Heart left ventricle (tissue), 16 donors: ENCODE measurements around the gene HNF1A. TPM values are rescaled to one million over a fixed set of nuclear protein-coding genes. Genes with fewer than 3 reads are reported as not detected.

Experiments
- ATAC-seq, 4 donors: fragments of 200-7000 bp; cut with Tn5 transposase; one replicate each; pipeline ENCODE4 v1.9.1; 2020 to 2022; ENCODE audit warnings: moderate library complexity in 4 of 4, mild to moderate bottlenecking in 3 of 4, moderate number of reproducible peaks in 1 of 4
- DNase-seq, 5 donors: peaks; one replicate each; pipeline ENCODE4 v3.0.0-alpha.2; 2020
- H3K27ac ChIP-seq, 12 donors: fragments of 200-600 bp; sonication (generic) in 4 of 12; one replicate each; pipeline versions ENCODE4 v1.5.0 to v1.8.0; 2016 to 2022; ENCODE audit warnings: mild to moderate bottlenecking in 2 of 12
- H3K27me3 ChIP-seq, 9 donors: fragments of 200-600 bp; sonication (generic) in 2 of 9; one replicate each; pipeline versions ENCODE4 v1.5.1 to v1.8.0; 2016 to 2022; ENCODE audit warnings: mild to moderate bottlenecking in 3 of 9
- H3K36me3 ChIP-seq, 9 donors: fragments of 200-600 bp; sonication (generic) in 2 of 9; one replicate each; pipeline versions ENCODE4 v1.5.0 to v1.8.0; 2018 to 2022; ENCODE audit warnings: mild to moderate bottlenecking in 2 of 9
- H3K4me1 ChIP-seq, 12 donors: fragments of 200-600 bp; sonication (generic) in 4 of 12; one replicate each; pipeline versions ENCODE4 v1.5.0 to v1.8.0; 2016 to 2022; ENCODE audit warnings: mild to moderate bottlenecking in 3 of 12
- H3K4me3 ChIP-seq, 12 donors: fragments of 200-600 bp; sonication (generic) in 4 of 12; one replicate each; pipeline versions ENCODE4 v1.5.0 to v1.8.0; 2017 to 2022; ENCODE audit warnings: mild to moderate bottlenecking in 9 of 12, moderate library complexity in 4 of 12
- H3K9me3 ChIP-seq, 12 donors: fragments of 200-600 bp; sonication (generic) in 4 of 12; one replicate each; pipeline versions ENCODE4 v1.5.0 to v1.8.0; 2016 to 2022; ENCODE audit warnings: mild to moderate bottlenecking in 1 of 12
- POLR2A ChIP-seq, 2 donors: fragments of 450-650 bp; IDR thresholded peaks; one replicate each; pipeline ENCODE4 v1.6.1; 2017; ENCODE audit warnings: antibody characterized with exemption in 2 of 2, mild to moderate bottlenecking in 2 of 2, moderate library complexity in 2 of 2
- WGBS, 4 donors: extraction: QIAGEN DNeasy Blood & Tissue Kit in 2 of 4; methylation state at CpG; one replicate each; pipeline versions ENCODE4 v1.1.5 to v1.1.7; 2013 to 2018; 5-methylcytosine and 5-hydroxymethylcytosine counted together
- intact Hi-C, 10 donors: fragments of 100-400 bp; cut with DNase I; formaldehyde crosslinking; loops; one replicate each; pipeline versions ENCODE4 v1.11.1 to v1.14.2; 2022
- polyA plus RNA-seq, 2 donors: library from polyadenylated mRNA; stranded (reverse); fragments of 200-250 nt; gene quantifications; one replicate each; pipeline ENCODE4 v1.2.3, GENCODE V29; 2013
- total RNA-seq, 9 donors: library from RNA; depleted of rRNA in 2 of 9; stranded (reverse); fragments of >200 nt in 2 of 9; fragmentation: NEBNext Ultra II Directional in 3 of 9; extraction: Animal tissue kit (Norgen Biotek cat#: 25700) in 3 of 9; gene quantifications; one replicate each; pipeline versions ENCODE4 v1.1.0 to v1.2.4, GENCODE V29; 2016 to 2023
- TF ChIP-seq, protein P1 (sequence below), 12 donors: fragments of 200-600 bp; sonication (generic) in 4 of 12; IDR thresholded peaks; one replicate each; pipeline versions ENCODE4 v1.5.0 to v1.8.0; 2018 to 2022; ENCODE audit warnings: antibody characterized with exemption in 12 of 12, mild to moderate bottlenecking in 5 of 12
- donor health status: ischemic (EF 13 %, LVEDD 7.1; RV severe dilation, severe dysfunction).
- donor health status: healthy with polysubstance abuse.
- donor health status: DM: no; HTN: yes; CAD: no.
- donor health status: DM: no; HTN: no; CAD: no.
- donor health status: ischemic (EF 25% LVEDD 6.9; RV normal size, moderate dysfunction).
- donor health status: ischemic (EF 25% LVEDD 5.7; RV mildly dilated, moderate dysfunction).
- donor health status: healthy.
- donor health status: DM: yes; HTN: yes; CAD: no.
- donor health status: ischemic (EF 35%, LVEDD 5.7; RV mildly dilated, moderate dysfunction).
- donor health status: nonischemic (EF 11% LVEDD 7.7; RV severe dilation, severe dysfunction).
- donor health status: DM: yes; HTN: yes; CAD: no.
- donor health status: PGD.
- donor health status: ischemic (EF 29% LVEDD 5.4; RV normal size, mild dysfunction).
- donor health status: nonischemic (EF 23%, LVEDD 6.1; RV moderate dilation, normal function).

HNF1A gene
- total and polyA plus RNA-seq, 11 donors, result 0.03 TPM; not detected in 10

DNA sequence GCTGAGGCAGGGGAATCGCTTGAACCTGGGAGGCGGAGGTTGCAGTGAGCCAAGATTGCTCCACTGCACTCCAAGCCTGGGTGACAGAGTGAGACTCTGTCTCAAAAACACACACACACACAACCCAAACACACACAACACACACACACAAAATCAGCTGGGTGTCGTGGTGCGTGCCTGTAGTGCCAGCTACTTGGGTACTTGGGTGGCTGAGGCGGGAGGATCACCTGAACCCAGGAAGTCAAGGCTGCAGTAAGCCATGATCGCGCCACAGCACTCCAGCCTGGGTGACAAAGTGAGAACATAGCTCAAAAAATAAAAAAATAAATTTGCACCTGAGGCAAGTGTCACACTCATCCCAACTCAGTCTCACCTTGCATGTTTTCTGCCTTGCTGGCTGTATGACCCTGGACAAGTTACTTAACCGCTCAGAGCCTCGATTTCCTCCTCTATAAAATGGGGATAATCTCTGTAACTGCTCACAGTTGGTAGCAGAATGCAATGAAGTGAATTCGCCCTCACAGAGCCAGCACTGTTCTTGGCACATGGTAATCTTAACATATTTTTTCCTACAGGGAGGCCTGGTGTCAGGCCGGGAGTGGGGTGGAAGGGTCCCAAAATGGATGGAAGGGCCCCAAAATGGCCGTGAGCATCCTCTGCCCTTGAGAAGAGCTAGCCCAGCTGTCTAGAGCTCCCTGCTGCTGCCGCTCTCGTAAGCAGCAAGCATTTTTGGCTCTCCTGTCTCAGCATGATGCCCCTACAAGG lies 630 bp upstream of the HNF1A start:
- WGBS, 4 donors, result 87 to 91% (median 89%) methylated on average over 14 of the region's 14 CpGs
- ATAC-seq, result no peak
- peak overlapping the region in 1 of 12 donors; percentile 49 for H3K27ac ChIP-seq
- no peaks in the 10 kb centered on the region for H3K9me3 ChIP-seq
- H3K36me3 ChIP-seq, result no peaks in the 10 kb centered on the region
- no peaks in the 10 kb centered on the region for H3K27me3 ChIP-seq
- no peak for TF ChIP-seq POLR2A (IDR thresholded peaks at IDR 0.05)
- TF ChIP-seq, protein P1, sequence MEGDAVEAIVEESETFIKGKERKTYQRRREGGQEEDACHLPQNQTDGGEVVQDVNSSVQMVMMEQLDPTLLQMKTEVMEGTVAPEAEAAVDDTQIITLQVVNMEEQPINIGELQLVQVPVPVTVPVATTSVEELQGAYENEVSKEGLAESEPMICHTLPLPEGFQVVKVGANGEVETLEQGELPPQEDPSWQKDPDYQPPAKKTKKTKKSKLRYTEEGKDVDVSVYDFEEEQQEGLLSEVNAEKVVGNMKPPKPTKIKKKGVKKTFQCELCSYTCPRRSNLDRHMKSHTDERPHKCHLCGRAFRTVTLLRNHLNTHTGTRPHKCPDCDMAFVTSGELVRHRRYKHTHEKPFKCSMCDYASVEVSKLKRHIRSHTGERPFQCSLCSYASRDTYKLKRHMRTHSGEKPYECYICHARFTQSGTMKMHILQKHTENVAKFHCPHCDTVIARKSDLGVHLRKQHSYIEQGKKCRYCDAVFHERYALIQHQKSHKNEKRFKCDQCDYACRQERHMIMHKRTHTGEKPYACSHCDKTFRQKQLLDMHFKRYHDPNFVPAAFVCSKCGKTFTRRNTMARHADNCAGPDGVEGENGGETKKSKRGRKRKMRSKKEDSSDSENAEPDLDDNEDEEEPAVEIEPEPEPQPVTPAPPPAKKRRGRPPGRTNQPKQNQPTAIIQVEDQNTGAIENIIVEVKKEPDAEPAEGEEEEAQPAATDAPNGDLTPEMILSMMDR (IDR thresholded peaks at IDR 0.05), result no peak
- no peak for DNase-seq
- H3K4me1 ChIP-seq, result no peaks in the 10 kb centered on the region
- H3K4me3 ChIP-seq, result no peak overlapping the region
- intact Hi-C loops, result loop anchor here in 5 of 10 donors (5.0 to 10.0 kb wide), 5 partner anchors 123 to 330 kb away; partner anchors contain the start of gene UNC119B (in 2 of the 5)

DNA sequence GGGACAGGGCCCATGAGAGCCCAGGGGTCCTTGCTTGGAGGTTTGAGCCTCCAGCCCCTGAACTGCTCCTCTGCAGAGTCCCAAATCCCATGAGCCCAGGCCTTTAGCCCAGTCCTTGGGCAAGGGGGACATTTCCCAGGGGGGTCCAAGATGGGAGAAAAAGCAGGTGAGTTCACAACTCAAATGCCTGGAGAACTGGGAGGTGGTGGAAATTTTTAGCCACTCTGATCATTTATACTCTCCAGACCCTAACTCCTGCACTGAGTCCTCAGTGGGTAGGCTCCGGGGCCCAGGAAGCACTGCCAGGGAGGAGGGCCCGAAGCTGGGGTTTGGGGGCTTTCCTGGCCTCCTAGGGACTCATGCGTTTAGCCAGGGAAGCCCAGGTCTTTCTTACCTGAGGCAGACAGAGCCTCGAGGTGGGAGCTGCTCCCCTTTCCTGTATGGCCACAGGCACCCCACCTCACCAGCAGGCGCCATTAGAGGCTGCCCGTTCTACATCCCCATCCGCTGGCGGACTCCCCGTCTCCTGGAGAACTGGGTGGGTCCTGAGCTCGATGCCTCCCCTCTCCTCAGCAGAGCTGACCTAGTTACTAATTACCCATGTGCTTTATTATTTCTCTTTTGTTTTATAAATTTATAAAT lies 998 bp downstream of the HNF1A start:
- 81 to 90% (median 87%) methylated on average over 10 of the region's 10 CpGs for WGBS, 4 donors
- ATAC-seq (no peak), DNase-seq (no peak)
- no peak for TF ChIP-seq POLR2A (IDR thresholded peaks at IDR 0.05)
- Histone ChIP-seq H3K4me1 (no peaks in the 10 kb centered on the region), H3K9me3 (no peaks in the 10 kb centered on the region), H3K36me3 (no peaks in the 10 kb centered on the region), H3K27ac (no peak overlapping the region), H3K27me3 (no peaks in the 10 kb centered on the region), H3K4me3 (no peak overlapping the region)
- intact Hi-C loops, result loop anchor here in 5 of 10 donors (5.0 to 10.0 kb wide), 5 partner anchors 125 to 332 kb away; partner anchors contain the start of gene UNC119B (in 2 of the 5)

DNA sequence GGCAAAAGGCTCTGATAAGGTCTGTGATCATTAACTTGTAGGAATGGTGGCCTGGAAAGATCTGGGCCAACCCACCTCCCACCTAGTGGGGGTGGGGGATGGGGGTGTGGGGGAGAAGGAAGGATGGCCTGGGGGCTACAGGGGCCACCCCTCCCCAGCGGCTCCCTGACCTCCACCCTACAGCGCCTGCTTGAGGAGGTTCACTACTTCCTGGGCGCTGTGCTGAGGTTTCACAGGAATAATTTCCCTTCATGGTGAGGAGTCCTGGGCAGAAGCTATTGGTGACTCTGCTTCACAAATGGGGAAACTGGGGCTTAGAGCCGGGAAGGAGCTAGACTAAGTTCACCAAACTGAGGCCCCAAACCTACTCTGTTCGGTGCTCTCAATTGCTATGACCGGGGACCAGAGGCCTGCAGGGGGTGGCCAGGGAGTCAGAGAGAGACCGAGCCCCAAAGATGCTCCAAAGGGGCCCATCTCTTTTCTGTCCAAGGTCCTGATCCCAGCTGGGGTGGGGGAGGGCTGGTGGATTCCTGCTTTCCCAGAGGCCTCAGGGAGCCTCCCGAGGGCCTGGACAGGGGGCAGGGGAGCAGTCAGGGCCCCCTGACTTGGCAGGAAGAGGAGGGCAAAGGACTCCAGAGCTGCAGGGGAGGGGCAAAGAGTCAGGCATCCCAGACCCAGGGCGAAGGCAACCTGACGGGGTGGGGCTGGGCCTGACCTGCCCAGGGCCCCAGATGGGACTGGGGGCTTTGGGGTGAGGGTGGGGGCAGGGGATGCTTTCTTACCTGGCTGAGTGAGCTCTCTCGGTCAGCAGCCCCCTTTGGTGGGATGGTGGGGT lies 1.7 kb downstream of the HNF1A start:
- H3K4me3 ChIP-seq, result no peak overlapping the region
- H3K27me3 ChIP-seq, result no peaks in the 10 kb centered on the region
- DNase-seq, result no peak
- H3K36me3 ChIP-seq, result no peaks in the 10 kb centered on the region
- no peaks in the 10 kb centered on the region for H3K4me1 ChIP-seq
- ATAC-seq, result no peak
- WGBS, 4 donors, result 52 to 64% (median 58%) methylated on average over 10 to 11 of the region's 11 CpGs
- intact Hi-C loops, result loop anchor here in 5 of 10 donors (5.0 to 10.0 kb wide), 5 partner anchors 125 to 333 kb away; partner anchors contain the start of gene UNC119B (in 2 of the 5)
- H3K27ac ChIP-seq, result no peak overlapping the region
- H3K9me3 ChIP-seq, result no peaks in the 10 kb centered on the region
- TF ChIP-seq, protein P1 (IDR thresholded peaks at IDR 0.05), result no peak
- TF ChIP-seq POLR2A (IDR thresholded peaks at IDR 0.05), result no peak

DNA sequence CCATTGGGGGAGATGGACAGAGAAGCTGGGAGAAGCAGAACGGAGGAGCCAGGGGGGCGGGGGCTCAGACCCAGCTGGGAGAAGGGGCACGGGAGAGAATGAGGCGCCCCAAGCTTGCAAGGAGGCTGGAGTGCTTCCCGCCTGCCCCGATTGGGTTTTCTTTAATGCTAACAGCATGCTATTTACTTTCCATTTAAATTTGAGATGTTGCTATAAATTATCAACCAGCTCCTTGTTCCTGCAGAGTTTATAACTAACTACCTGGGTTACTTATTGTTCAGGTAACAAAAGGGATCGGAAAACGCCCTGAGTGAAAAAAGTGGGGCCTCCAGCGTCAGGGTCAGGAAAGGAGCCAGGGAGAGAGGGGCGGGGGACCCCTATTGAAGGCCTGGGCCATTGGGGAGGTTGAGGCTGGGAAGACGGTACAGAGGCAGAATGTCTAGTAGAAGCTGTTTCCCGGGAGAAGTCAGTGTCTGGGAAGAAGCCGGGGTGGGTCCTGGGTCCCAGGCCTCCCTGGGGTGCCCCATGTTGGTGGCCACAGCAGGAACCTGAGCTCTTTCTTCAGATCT lies 2.5 kb downstream of the HNF1A start:
- H3K9me3 ChIP-seq, result no peaks in the 10 kb centered on the region
- 74 to 78% (median 74%) methylated on average over 13 of the region's 13 CpGs for WGBS, 4 donors
- intact Hi-C loops, result no loop called here

More for the DNA sequence above, 2.5 kb downstream of the HNF1A start:
- no peak for ATAC-seq
- H3K27ac ChIP-seq, result no peak overlapping the region
- H3K27me3 ChIP-seq, result no peaks in the 10 kb centered on the region
- DNase-seq, result no peak
- no peak overlapping the region for H3K4me3 ChIP-seq
- H3K36me3 ChIP-seq, result no peaks in the 10 kb centered on the region
- H3K4me1 ChIP-seq, result no peaks in the 10 kb centered on the region
- TF ChIP-seq, protein P1 (IDR thresholded peaks at IDR 0.05), result no peak
- TF ChIP-seq POLR2A (IDR thresholded peaks at IDR 0.05), result no peak
